ENCODE results near the gene CIB4.

GRCh38 chr2:26629346-26629630 is 11.9 kb downstream of the CIB4 start:
- no peak for TF ChIP-seq CTCF (IDR thresholded peaks at IDR 0.05)
- no peak for TF ChIP-seq POLR2A (IDR thresholded peaks at IDR 0.05; ENCODE audit: low read depth)
